HG02571 (cell line): Measurements from ENCODE around the gene LRRC27.
"Not testable (repeated sequence)": the region's sequence is repeated elsewhere in the genome, so short reads cannot be mapped to it uniquely, and the experiment has no call there.

ENCODE experiments used
- ATAC-seq: cut with Tn5 transposase; IDR thresholded peaks from one replicate; pipeline ENCODE4 v1.9.1; 2021; ENCODE audit warnings: mild to moderate bottlenecking, moderate library complexity; ENCODE audit not compliant: unreplicated experiment

LRRC27 gene

DNA sequence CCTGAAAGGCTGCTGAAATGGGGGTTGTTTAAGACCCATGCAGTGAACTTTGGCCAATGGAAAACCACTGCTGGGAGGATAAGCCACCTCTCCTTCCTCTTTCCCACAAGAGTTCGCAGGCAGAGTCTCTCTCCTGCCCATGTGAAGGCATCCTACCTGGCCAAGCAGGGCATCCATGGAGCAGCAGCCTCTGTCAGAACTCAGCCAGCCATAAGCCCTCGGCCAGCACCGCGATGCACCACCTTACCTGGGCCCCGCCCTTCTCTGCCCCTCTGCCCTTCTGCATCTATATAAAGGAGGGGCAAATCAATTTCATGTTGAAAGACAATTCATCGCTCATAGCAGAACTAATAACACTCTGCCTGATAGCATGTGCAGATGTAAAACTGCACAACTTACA lies 18.1 kb upstream of the LRRC27 start:
- ATAC-seq, result no peak

GRCh38 chr10:132314336-132314735 lies 17.7 kb upstream of the LRRC27 start:
- no peak for ATAC-seq

- ATAC-seq, result not testable (repeated sequence)
Observed at GRCh38 chr10:132314881-132315280, 17.1 kb upstream of the LRRC27 start.

GRCh38 chr10:132316133-132316532 lies 15.9 kb upstream of the LRRC27 start:
- ATAC-seq, result no peak

DNA sequence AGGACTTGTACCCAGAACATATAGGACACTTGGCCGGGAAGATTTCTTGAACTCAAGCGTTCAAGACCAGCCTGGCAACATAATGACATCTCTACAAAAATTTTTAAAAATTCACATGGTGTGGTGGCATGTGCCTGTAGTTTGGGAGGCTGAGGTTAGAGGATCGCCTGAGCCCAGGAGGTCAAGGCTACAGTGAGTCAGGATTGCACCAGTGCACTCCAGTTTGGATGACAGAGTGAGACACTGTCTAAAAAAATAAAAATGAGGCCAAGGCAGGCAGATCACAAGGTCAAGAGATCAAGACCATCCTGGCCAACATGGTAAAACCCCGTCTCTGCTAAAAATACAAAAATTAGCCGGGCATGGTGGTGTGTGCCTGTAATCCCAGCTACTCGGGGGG lies 14.5 kb upstream of the LRRC27 start:
- ATAC-seq, result not testable (repeated sequence)

GRCh38 chr10:132319853-132320653 lies 11.9 kb upstream of the LRRC27 start:
- peak; percentile 96 for ATAC-seq

DNA sequence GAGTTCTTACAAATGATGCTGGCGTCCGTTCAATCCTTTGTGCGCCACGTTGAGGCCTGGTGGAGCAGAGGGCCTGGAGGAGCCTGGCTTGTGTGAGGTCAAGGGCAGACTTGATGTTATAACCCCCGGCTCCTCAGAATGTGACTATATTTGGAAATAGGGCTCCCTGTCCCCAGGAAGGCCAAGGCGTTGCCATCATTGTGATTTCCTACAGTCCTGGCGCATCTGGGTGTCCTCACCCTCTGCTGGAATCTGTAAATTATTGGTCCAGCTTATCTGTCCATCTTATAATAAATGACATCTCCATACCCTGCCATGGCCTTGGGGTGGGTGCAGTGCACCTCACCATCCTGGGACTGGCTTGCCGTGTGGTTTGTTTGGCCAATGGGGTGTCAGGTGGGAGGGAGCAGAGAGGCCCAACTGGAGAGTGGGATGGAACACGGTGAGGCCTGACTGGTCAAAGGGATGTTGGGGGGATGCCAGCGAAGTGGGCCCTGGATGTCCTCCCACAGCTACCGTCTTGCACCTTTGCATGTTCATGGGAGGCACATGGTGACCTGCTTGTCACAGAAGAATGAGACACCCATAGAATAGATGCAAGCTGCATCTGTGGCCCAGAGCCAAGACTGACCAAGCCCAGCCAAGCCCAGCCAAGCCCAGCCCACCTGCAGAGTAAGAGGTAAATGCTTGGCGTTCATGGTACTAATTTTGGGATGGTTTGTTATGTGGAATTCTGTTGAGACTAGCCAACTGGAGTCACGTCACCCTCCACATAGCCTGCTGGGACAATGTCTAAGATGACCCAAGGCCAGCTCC lies 11.1 kb upstream of the LRRC27 start:
- ATAC-seq, result no peak

- no peak for ATAC-seq
Observed at GRCh38 chr10:132321726-132322125, 10.3 kb upstream of the LRRC27 start.

GRCh38 chr10:132322586-132323048 lies 9.4 kb upstream of the LRRC27 start:
- ATAC-seq, result no peak

GRCh38 chr10:132324186-132324585 lies 7.8 kb upstream of the LRRC27 start:
- no peak for ATAC-seq

- no peak for ATAC-seq
Observed at GRCh38 chr10:132326344-132326889, 5.6 kb upstream of the LRRC27 start.

DNA sequence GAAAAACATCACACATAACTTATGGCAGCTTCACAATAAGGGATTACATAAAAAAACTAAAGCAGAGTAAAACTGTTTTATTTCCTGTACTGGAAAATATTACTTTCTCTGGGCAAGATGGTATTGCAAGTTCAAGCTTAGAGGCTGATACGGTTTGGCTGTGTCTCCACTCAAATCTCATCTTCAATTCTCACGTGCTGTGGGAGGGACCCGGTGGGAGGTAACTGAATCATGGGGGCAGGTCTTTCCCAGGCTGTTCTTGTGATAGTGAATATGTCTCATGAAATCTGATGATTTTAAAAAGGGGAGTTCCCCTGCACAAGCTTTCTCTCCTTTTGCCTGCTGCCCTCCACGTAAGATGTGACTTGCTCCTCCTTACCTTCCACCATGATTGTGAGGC lies 5.1 kb upstream of the LRRC27 start:
- no peak for ATAC-seq

GRCh38 chr10:132328106-132328505 lies 3.9 kb upstream of the LRRC27 start:
- ATAC-seq, result no peak

GRCh38 chr10:132328738-132329137 lies 3.3 kb upstream of the LRRC27 start:
- ATAC-seq, result no peak

DNA sequence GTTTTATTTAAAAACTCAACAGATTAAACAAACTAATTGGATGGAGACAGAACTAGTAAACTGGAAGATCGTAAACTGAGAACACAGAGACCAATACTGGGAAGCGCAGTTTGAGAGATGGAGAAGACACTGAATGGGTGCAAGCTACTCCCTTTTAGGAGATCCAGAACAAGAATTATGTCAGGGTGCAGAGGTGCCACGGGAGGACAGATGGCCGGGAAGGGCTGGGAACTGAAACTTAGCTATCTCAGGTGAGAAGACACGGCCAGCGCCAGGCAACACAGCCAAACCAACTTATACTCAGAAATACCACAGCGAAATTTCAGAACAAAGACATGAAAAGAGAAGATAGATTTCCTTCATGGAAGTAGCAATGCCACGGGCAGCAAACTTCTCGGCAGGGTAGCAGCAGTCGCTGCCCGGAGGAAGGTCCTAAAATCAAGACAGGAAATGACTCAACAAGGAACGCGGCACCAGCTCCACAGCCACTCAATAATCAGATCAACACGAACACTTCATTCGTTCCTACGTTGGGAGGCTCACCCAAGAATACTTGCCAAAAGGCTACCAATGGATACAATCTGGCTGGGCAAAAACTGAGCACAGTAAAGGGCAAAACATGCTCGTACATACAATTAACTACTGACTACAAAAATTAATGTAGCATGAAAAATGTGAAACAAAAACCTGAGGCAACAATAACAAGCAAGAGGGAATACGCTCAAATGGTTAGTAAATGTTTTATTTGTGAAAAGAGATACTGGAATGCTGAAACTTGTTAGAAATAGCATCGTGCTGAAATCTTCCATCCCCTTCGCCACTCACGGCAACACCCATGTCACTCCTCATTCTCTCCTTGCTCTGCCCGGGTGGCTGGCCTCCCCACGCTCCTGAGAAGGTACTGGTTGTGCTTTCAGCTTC lies 2.2 kb upstream of the LRRC27 start:
- ATAC-seq, result no peak

DNA sequence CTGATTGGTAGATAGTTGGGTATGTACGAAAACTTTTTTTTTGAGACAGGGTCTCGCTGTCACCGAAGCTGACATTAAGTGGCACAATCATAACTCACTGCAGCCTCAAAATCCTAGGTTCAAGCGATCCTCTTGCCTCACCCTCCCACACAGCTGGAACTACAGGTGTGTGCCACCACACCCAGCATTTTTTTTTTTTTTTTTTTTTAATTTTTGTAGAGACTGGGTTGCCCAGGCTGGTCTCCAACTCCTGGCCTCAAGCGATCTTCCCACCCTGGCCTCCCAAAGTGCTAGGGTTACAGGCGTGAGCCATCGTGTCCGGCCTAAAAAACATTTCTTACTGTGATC lies 1.5 kb upstream of the LRRC27 start:
- ATAC-seq, result no peak

- ATAC-seq, result peak; percentile 38
Observed at GRCh38 chr10:132332433-132332754, 401 bp downstream of the LRRC27 start.

- ATAC-seq, result no peak
Observed at GRCh38 chr10:132333386-132333785, 1.4 kb downstream of the LRRC27 start.

DNA sequence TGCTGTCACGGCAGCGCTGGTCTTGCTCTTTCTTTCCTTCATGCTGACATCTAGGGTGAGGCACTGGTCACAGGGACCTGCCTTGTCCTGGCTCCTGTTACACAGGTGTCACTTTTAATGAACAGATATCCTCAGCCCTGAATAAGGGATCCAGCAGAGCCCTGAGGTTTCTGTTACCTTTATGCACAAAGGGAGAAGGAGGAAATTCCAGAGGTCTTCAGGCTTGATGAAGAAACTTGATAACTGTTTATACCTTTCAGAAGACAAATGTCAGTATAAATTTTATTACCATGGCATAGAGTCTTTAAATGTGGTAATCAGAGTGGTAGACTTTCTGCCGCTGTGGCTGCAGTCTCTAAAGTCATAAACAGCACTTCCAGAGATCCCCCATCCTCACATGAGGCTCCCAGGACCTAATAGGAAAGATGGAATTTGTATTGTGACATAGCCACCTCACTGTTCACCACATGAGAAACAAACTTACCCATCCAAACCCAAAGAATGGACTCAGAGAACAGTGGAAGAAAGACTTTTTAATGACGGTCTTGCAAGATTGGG lies 2.7 kb downstream of the LRRC27 start:
- no peak for ATAC-seq

GRCh38 chr10:132335189-132336063 lies 3.4 kb downstream of the LRRC27 start:
- ATAC-seq, result peak; percentile 29
